HL-60 (cell line): ENCODE results near the gene CNTNAP2.

Experiments used
- POLR2AphosphoS5 ChIP-seq: IDR thresholded peaks from 2 replicates; pipeline ENCODE4 v1.6.1; 2012; ENCODE audit warnings: low read depth
- TF ChIP-seq, protein P1 (sequence below): IDR thresholded peaks from 2 replicates; pipeline ENCODE4 v1.6.1; 2012; ENCODE audit warnings: low read depth; ENCODE audit not compliant: insufficient replicate concordance
- TF ChIP-seq, protein P2 (sequence below): IDR thresholded peaks from one replicate; pipeline ENCODE4 v1.5.1; 2011; ENCODE audit warnings: low read length, control low read depth, inconsistent platforms; ENCODE audit not compliant: insufficient read depth

DNA sequence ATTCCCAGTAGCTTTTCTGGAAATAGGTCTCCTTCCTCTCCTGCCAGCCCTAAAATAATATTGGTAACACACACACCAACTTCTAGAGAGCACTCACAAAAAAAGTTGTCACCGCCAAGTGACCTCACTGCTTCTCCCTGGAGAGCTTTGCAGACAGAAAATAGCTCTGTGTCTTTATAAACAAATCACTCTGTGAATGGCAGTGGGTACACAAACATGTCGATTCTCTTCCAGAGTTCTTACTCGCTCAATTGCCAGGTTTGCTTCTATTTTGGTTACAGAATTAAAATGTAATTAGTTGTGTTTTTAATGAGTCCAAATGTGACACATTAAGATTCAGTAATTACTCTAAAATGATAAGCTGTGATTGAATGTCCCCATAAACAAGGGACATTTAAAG lies 1824.8 kb downstream of the CNTNAP2 start:
- no peak for TF ChIP-seq POLR2AphosphoS5
- TF ChIP-seq, protein P1, sequence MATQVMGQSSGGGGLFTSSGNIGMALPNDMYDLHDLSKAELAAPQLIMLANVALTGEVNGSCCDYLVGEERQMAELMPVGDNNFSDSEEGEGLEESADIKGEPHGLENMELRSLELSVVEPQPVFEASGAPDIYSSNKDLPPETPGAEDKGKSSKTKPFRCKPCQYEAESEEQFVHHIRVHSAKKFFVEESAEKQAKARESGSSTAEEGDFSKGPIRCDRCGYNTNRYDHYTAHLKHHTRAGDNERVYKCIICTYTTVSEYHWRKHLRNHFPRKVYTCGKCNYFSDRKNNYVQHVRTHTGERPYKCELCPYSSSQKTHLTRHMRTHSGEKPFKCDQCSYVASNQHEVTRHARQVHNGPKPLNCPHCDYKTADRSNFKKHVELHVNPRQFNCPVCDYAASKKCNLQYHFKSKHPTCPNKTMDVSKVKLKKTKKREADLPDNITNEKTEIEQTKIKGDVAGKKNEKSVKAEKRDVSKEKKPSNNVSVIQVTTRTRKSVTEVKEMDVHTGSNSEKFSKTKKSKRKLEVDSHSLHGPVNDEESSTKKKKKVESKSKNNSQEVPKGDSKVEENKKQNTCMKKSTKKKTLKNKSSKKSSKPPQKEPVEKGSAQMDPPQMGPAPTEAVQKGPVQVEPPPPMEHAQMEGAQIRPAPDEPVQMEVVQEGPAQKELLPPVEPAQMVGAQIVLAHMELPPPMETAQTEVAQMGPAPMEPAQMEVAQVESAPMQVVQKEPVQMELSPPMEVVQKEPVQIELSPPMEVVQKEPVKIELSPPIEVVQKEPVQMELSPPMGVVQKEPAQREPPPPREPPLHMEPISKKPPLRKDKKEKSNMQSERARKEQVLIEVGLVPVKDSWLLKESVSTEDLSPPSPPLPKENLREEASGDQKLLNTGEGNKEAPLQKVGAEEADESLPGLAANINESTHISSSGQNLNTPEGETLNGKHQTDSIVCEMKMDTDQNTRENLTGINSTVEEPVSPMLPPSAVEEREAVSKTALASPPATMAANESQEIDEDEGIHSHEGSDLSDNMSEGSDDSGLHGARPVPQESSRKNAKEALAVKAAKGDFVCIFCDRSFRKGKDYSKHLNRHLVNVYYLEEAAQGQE: no peak
- TF ChIP-seq, protein P2, sequence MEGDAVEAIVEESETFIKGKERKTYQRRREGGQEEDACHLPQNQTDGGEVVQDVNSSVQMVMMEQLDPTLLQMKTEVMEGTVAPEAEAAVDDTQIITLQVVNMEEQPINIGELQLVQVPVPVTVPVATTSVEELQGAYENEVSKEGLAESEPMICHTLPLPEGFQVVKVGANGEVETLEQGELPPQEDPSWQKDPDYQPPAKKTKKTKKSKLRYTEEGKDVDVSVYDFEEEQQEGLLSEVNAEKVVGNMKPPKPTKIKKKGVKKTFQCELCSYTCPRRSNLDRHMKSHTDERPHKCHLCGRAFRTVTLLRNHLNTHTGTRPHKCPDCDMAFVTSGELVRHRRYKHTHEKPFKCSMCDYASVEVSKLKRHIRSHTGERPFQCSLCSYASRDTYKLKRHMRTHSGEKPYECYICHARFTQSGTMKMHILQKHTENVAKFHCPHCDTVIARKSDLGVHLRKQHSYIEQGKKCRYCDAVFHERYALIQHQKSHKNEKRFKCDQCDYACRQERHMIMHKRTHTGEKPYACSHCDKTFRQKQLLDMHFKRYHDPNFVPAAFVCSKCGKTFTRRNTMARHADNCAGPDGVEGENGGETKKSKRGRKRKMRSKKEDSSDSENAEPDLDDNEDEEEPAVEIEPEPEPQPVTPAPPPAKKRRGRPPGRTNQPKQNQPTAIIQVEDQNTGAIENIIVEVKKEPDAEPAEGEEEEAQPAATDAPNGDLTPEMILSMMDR: no peak
